OCI-M2 (cell line): Measurements from ENCODE around the gene KLHL5.

ENCODE experiments used
- DNase-seq: peaks from one replicate; lab custom pipeline; 2025; ENCODE audit not compliant: unreplicated experiment; lab: John Stamatoyannopoulos, UW

KLHL5 gene

GRCh38 chr4:39044364-39044955 is 17.6 kb upstream of the KLHL5 start:
- DNase-seq: peak; percentile 26

- no peak for DNase-seq
These were observed 16.8 kb upstream of the KLHL5 start for GRCh38 chr4:39044956-39045826.

GRCh38 chr4:39045827-39046221 is 16.2 kb upstream of the KLHL5 start:
- DNase-seq: no peak

GRCh38 chr4:39046249-39046648 is 15.8 kb upstream of the KLHL5 start:
- DNase-seq: no peak

- no peak for DNase-seq
These were observed 14.4 kb upstream of the KLHL5 start for GRCh38 chr4:39047681-39048080.

- DNase-seq: no peak
These were observed 13.7 kb upstream of the KLHL5 start for GRCh38 chr4:39048311-39048710.

GRCh38 chr4:39050590-39050989 is 11.4 kb upstream of the KLHL5 start:
- no peak for DNase-seq

- no peak for DNase-seq
These were observed 10.5 kb upstream of the KLHL5 start for GRCh38 chr4:39051492-39051891.

GRCh38 chr4:39053983-39054382 is 8.0 kb upstream of the KLHL5 start:
- no peak for DNase-seq

- DNase-seq: no peak
These were observed 7.5 kb upstream of the KLHL5 start for GRCh38 chr4:39054497-39054896.

- DNase-seq: no peak
These were observed 6.0 kb upstream of the KLHL5 start for GRCh38 chr4:39056023-39056422.

GRCh38 chr4:39061457-39061856 is 575 bp upstream of the KLHL5 start:
- DNase-seq: no peak

GRCh38 chr4:39062770-39063097 is 702 bp downstream of the KLHL5 start:
- DNase-seq: no peak

- DNase-seq: no peak
These were observed 1.4 kb downstream of the KLHL5 start for GRCh38 chr4:39063430-39063829.

- no peak for DNase-seq
These were observed 4.3 kb downstream of the KLHL5 start for GRCh38 chr4:39066371-39066770.

- no peak for DNase-seq
These were observed 5.0 kb downstream of the KLHL5 start for GRCh38 chr4:39067031-39067430.

GRCh38 chr4:39067451-39067850 is 5.4 kb downstream of the KLHL5 start:
- no peak for DNase-seq

GRCh38 chr4:39068907-39069306 is 6.9 kb downstream of the KLHL5 start:
- DNase-seq: no peak

GRCh38 chr4:39078829-39079228 is 16.8 kb downstream of the KLHL5 start:
- DNase-seq: no peak

- no peak for DNase-seq
These were observed 21.1 kb downstream of the KLHL5 start for GRCh38 chr4:39083164-39083563.

GRCh38 chr4:39085891-39086290 is 23.9 kb downstream of the KLHL5 start:
- DNase-seq: no peak

GRCh38 chr4:39096847-39097246 is 34.8 kb downstream of the KLHL5 start:
- no peak for DNase-seq

GRCh38 chr4:39097290-39097689 is 35.3 kb downstream of the KLHL5 start:
- no peak for DNase-seq
